Bronchial epithelial cell (primary cell): ENCODE data around the gene C6orf89. TPM values are rescaled to one million over a fixed set of nuclear protein-coding genes. Genes with fewer than 3 reads are reported as not detected.
A peak's percentile ranks its signal among the peaks of the same experiment; 100 is the strongest.

Experiments
- DNase-seq: peaks from one replicate; pipeline ENCODE4 v3.0.0-alpha.2; 2010; ENCODE audit warnings: low read depth
- FAIRE-seq: peaks from 2 replicates; lab custom pipeline; 2011; peaks lifted over from hg19 to GRCh38; lab: Jason Lieb, UNC
- H3K27me3 ChIP-seq: 2 replicates; pipeline ENCODE4 v1.5.1; 2011; ENCODE audit warnings: low read length; ENCODE audit not compliant: control insufficient read depth, insufficient read depth
- H3K36me3 ChIP-seq: 2 replicates; pipeline ENCODE4 v1.5.1; 2011; ENCODE audit warnings: low read length; ENCODE audit not compliant: control insufficient read depth, insufficient read depth
- H3K4me3 ChIP-seq: 2 replicates; pipeline ENCODE4 v1.5.1; 2011; ENCODE audit warnings: mild to moderate bottlenecking, low read depth, low read length, control low read depth
- CTCF ChIP-seq: IDR thresholded peaks from 2 replicates; pipeline ENCODE4 v1.5.1; 2011; ENCODE audit warnings: mild to moderate bottlenecking, moderate library complexity, low read length, control low read depth, inconsistent platforms; ENCODE audit not compliant: insufficient read depth, severe bottlenecking
- total RNA-seq: library from RNA; depleted of rRNA; stranded (reverse); fragments of >200 nt; gene quantifications from 2 replicates; pipeline ENCODE4 v1.2.1, GENCODE V29; 2014

C6orf89 gene
- total RNA-seq, 1 donor from 2014 or later: 21.9 TPM

DNA sequence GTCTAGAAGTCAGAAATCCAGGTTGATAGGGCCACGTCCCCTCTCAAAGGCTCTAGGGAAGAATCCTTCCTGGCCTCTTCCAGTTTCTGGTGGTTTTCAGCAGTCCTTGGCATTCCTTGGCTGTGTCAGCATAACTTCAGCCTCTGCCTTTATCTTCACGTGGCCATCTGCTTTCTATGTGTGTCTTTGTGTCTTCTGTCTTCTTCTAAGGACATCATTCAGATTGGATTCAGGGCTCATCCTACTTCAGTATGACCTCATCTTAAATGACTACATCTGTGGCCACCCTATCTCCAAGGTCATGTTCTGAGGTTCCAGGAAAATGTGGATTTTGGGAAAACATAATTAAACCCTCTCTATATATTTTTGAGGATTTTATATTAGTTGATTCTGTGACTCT lies 23.0 kb downstream of the C6orf89 start:
- DNase-seq (no peak), FAIRE-seq (no peak)
- no peaks in the 10 kb centered on the region for H3K27me3 ChIP-seq
- H3K4me3 ChIP-seq: no peak overlapping the region
- no peak for TF ChIP-seq CTCF
- peaks cover 9% of the 10 kb centered on the region for H3K36me3 ChIP-seq

DNA sequence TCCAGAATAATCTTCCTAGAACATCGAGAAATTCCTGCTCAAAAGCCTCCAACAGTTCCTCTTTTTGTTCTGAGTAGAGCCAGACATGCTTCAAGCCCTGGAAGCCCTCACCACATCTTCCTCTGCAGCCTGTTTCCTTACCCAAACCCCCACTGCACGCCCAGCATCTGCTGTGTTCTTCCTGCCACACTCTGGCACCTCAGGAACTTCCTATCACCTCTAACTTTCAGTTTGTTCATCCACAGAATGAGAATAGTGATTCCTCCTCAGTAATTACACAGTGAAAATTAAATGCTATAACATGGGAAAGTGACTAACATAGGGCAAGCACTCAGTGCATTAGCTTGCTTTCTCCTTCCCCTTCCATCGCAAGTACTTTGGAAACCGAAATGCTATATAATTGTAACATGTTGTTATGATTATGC lies 26.3 kb downstream of the C6orf89 start:
- H3K27me3 ChIP-seq: no peaks in the 10 kb centered on the region
- DNase-seq: no peak
- H3K36me3 ChIP-seq: peaks cover 6% of the 10 kb centered on the region
- TF ChIP-seq CTCF: no peak
- H3K4me3 ChIP-seq: no peak overlapping the region
- FAIRE-seq: no peak

- TF ChIP-seq CTCF: peak; percentile 14
- FAIRE-seq (no peak), DNase-seq (peak; percentile 91)
- Histone ChIP-seq H3K27me3 (no peaks in the 10 kb centered on the region), H3K4me3 (no peak overlapping the region), H3K36me3 (peaks cover 9% of the 10 kb centered on the region)
Measured at GRCh38 chr6:36912586-36912985, 26.8 kb downstream of the C6orf89 start.

DNA sequence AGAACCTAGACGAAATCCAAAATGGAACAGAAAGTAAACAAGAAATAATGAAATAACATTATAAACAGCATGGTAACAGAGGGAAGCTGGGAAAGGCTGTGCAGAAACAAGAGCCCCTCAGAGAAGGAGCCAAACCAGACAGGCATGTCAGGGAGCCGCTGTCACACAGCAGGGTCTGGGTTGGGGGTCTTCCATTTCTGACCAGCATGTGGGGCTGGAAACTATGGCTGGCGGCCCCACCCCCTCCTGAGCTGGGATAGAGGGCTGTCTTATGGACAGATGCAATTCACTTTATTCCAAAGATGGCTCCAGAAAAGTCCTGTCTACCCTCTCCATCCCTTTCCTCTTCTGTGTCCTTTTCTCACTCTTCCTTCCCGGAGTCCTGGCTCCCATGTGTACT lies 27.3 kb downstream of the C6orf89 start:
- FAIRE-seq (no peak), DNase-seq (no peak)
- H3K27me3 ChIP-seq: no peaks in the 10 kb centered on the region
- TF ChIP-seq CTCF: no peak
- H3K36me3 ChIP-seq: peaks cover 10% of the 10 kb centered on the region
- no peak overlapping the region for H3K4me3 ChIP-seq

DNA sequence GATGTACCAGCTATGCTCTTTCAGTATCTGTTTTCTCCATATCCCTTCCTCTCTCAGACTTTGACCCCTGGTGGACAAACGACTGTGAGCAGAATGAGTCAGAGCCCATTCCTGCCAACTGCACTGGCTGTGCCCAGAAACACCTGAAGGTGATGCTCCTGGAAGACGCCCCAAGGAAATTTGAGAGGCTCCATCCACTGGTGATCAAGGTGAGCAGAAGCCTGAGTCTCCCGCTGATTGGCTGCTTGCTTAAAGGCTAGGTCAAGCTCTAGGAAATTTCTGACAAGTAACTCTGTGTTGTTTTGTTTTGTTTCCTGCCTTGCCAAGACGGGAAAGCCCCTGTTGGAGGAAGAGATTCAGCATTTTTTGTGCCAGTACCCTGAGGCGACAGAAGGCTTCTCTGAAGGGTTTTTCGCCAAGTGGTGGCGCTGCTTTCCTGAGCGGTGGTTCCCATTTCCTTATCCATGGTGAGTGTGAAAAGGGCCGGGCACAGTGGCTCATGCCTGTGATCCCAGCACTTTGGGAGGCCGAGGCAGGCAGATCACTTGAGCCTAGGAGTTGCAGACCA lies 28.6 kb downstream of the C6orf89 start:
- FAIRE-seq: no peak
- TF ChIP-seq CTCF: peak; percentile 66
- DNase-seq: peak; percentile 94
- Histone ChIP-seq H3K4me3 (no peak overlapping the region), H3K27me3 (no peaks in the 10 kb centered on the region), H3K36me3 (peaks cover 12% of the 10 kb centered on the region)

- DNase-seq: no peak
- no peak for FAIRE-seq
- Histone ChIP-seq H3K27me3 (no peaks in the 10 kb centered on the region), H3K4me3 (no peak overlapping the region), H3K36me3 (peaks cover 12% of the 10 kb centered on the region)
- no peak for TF ChIP-seq CTCF
Measured at GRCh38 chr6:36915599-36915998, 29.8 kb downstream of the C6orf89 start.
